Endothelial cell (in vitro differentiated cells): ENCODE measurements around the gene CYP8B1. TPM values are rescaled to one million over a fixed set of nuclear protein-coding genes. Genes with fewer than 3 reads are reported as not detected.

Source experiments
- DNase-seq: peaks from one replicate; pipeline ENCODE4 v3.0.0; 2021; ENCODE audit warnings: low spot score
- H3K27ac Mint-ChIP-seq: one replicate; pipeline ENCODE4 v1.8.0; 2021; ENCODE audit warnings: mixed read lengths, inconsistent platforms; ENCODE audit not compliant: unreplicated experiment
- H3K27me3 Mint-ChIP-seq: one replicate; pipeline ENCODE4 v1.8.0; 2021; ENCODE audit warnings: mild to moderate bottlenecking, moderate library complexity, mixed read lengths, inconsistent platforms; ENCODE audit not compliant: unreplicated experiment
- H3K36me3 Mint-ChIP-seq: one replicate; pipeline ENCODE4 v1.8.0; 2021; ENCODE audit warnings: mild to moderate bottlenecking, low read depth, mixed read lengths, inconsistent platforms; ENCODE audit not compliant: unreplicated experiment
- H3K4me1 Mint-ChIP-seq: one replicate; pipeline ENCODE4 v1.8.0; 2021; ENCODE audit warnings: mild to moderate bottlenecking, mixed read lengths, inconsistent platforms; ENCODE audit not compliant: unreplicated experiment
- H3K4me3 Mint-ChIP-seq: one replicate; pipeline ENCODE4 v1.8.0; 2021; ENCODE audit warnings: mild to moderate bottlenecking, mixed read lengths, inconsistent platforms; ENCODE audit not compliant: unreplicated experiment
- H3K9me3 Mint-ChIP-seq: one replicate; pipeline ENCODE4 v1.8.0; 2021; ENCODE audit warnings: mixed read lengths, inconsistent platforms; ENCODE audit not compliant: unreplicated experiment
- CTCF ChIP-seq: fragments of 200-600 bp; sonication (generic); IDR thresholded peaks from one replicate; pipeline ENCODE4 v1.5.0; 2021; ENCODE audit warnings: antibody characterized with exemption; ENCODE audit not compliant: unreplicated experiment
- total RNA-seq: library from RNA; stranded (reverse); fragmentation: NEBNext Ultra II Directional; extraction: Animal tissue kit (Norgen Biotek cat#: 25700); gene quantifications from one replicate; pipeline ENCODE4 v1.2.1, GENCODE V29; 2021; ENCODE audit not compliant: unreplicated experiment

Gene CYP8B1
- total RNA-seq, 1 donor from 2014 or later: not detected

GRCh38 chr3:42864321-42864950 lies 11.2 kb downstream of the CYP8B1 start:
- H3K36me3 Mint-ChIP-seq: peaks cover 4% of the 10 kb centered on the region
- DNase-seq: no peak
- H3K4me1 Mint-ChIP-seq: no peaks in the 10 kb centered on the region
- no peak overlapping the region for H3K27ac Mint-ChIP-seq
- no peak for TF ChIP-seq CTCF
- no peak overlapping the region for H3K4me3 Mint-ChIP-seq
- H3K9me3 Mint-ChIP-seq: no peaks in the 10 kb centered on the region
- peaks cover 7% of the 10 kb centered on the region for H3K27me3 Mint-ChIP-seq

- DNase-seq: no peak
- H3K4me3 Mint-ChIP-seq: no peak overlapping the region
- no peaks in the 10 kb centered on the region for H3K9me3 Mint-ChIP-seq
- TF ChIP-seq CTCF: no peak
- no peak overlapping the region for H3K27ac Mint-ChIP-seq
- H3K27me3 Mint-ChIP-seq: peaks cover 2% of the 10 kb centered on the region
- H3K36me3 Mint-ChIP-seq: peaks cover 5% of the 10 kb centered on the region
- peaks cover 13% of the 10 kb centered on the region for H3K4me1 Mint-ChIP-seq
Measured at GRCh38 chr3:42856544-42856943, 19.1 kb downstream of the CYP8B1 start.

- peaks cover 2% of the 10 kb centered on the region for H3K27me3 Mint-ChIP-seq
- peaks cover 20% of the 10 kb centered on the region for H3K4me1 Mint-ChIP-seq
- H3K9me3 Mint-ChIP-seq: no peaks in the 10 kb centered on the region
- H3K4me3 Mint-ChIP-seq: no peak overlapping the region
- TF ChIP-seq CTCF: no peak
- H3K27ac Mint-ChIP-seq: no peak overlapping the region
- DNase-seq: no peak
- peaks cover 5% of the 10 kb centered on the region for H3K36me3 Mint-ChIP-seq
Measured at GRCh38 chr3:42855547-42856380, 19.9 kb downstream of the CYP8B1 start.

- Mint-ChIP-seq H3K4me3 (no peak overlapping the region), H3K27ac (no peak overlapping the region), H3K27me3 (peaks cover 2% of the 10 kb centered on the region), H3K36me3 (peaks cover 5% of the 10 kb centered on the region), H3K4me1 (peaks cover 23% of the 10 kb centered on the region), H3K9me3 (no peaks in the 10 kb centered on the region)
- no peak for TF ChIP-seq CTCF
- DNase-seq: no peak
Measured at GRCh38 chr3:42855219-42855546, 20.5 kb downstream of the CYP8B1 start.

- Mint-ChIP-seq H3K4me1 (peaks cover 23% of the 10 kb centered on the region), H3K36me3 (peaks cover 5% of the 10 kb centered on the region), H3K27ac (no peak overlapping the region), H3K9me3 (no peaks in the 10 kb centered on the region), H3K27me3 (peaks cover 3% of the 10 kb centered on the region), H3K4me3 (no peak overlapping the region)
- TF ChIP-seq CTCF: no peak
- no peak for DNase-seq
Measured at GRCh38 chr3:42853739-42854302, 21.9 kb downstream of the CYP8B1 start.
